ENCODE results near the gene SORCS3. TPM values are rescaled to one million over a fixed set of nuclear protein-coding genes. Genes with fewer than 3 reads are reported as not detected.

SORCS3 gene
- total and polyA plus RNA-seq, 9 of the 15 experiments (the other 6 are each of a cell fraction or from before 2014, with no cell fraction given): not detected

DNA sequence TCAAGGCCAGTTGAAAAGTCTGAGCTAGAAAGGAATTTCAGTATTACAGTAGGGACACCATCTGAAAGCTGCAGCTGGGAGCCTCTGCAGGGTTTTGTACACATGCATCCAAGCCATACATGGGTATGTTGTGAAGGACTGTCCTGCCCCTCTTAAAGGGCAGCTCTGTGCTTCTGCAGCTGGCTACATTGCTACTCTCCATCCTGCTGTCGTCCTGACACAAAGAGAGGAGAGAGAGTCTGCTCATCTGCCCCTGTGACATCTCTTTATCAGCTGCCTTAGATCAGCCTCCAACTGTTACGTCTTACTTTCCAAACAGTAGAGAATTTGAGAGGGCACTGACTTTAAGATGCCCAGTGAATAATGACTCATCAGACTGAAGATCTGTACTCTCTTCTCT is 602.7 kb downstream of the SORCS3 start:
- TF ChIP-seq, protein P1, sequence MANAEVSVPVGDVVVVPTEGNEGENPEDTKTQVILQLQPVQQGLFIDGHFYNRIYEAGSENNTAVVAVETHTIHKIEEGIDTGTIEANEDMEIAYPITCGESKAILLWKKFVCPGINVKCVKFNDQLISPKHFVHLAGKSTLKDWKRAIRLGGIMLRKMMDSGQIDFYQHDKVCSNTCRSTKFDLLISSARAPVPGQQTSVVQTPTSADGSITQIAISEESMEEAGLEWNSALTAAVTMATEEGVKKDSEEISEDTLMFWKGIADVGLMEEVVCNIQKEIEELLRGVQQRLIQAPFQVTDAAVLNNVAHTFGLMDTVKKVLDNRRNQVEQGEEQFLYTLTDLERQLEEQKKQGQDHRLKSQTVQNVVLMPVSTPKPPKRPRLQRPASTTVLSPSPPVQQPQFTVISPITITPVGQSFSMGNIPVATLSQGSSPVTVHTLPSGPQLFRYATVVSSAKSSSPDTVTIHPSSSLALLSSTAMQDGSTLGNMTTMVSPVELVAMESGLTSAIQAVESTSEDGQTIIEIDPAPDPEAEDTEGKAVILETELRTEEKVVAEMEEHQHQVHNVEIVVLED (CRISPR knock-in tag; IDR thresholded peaks at IDR 0.05): no peak
- no peak for TF ChIP-seq POLR2AphosphoS2 (IDR thresholded peaks at IDR 0.05; ENCODE audit: low read length)
- TF ChIP-seq PHF20 (IDR thresholded peaks at IDR 0.05; ENCODE audit: partially characterized antibody): no peak
- TF ChIP-seq KLF16 (IDR thresholded peaks at IDR 0.05): no peak
- no peak for TF ChIP-seq FOXA1 (IDR thresholded peaks at IDR 0.05; ENCODE audit: borderline replicate concordance)
- no peak for TF ChIP-seq HLTF (IDR thresholded peaks at IDR 0.05)
- TF ChIP-seq C11orf30 (IDR thresholded peaks at IDR 0.05; ENCODE audit: low read depth): no peak
- TF ChIP-seq SMAD3 (CRISPR knock-in tag; conservative IDR thresholded peaks at IDR 0.05): no peak
- no peak for TF ChIP-seq FIP1L1 (IDR thresholded peaks at IDR 0.05; ENCODE audit: low read depth, low read length, poor library complexity, severe bottlenecking)
- TF ChIP-seq PTRF (tag; IDR thresholded peaks at IDR 0.05): no peak
- TF ChIP-seq CHD2 (IDR thresholded peaks at IDR 0.05; ENCODE audit: low read depth, low read length): no peak
- no peak for TF ChIP-seq TCF15 (CRISPR knock-in tag; IDR thresholded peaks at IDR 0.05)
- no peak for TF ChIP-seq GTF2F1 (IDR thresholded peaks at IDR 0.05; ENCODE audit: low read depth, low read length)
- no peak for TF ChIP-seq SP2 (IDR thresholded peaks at IDR 0.05; ENCODE audit: extremely low read depth, low read depth, low read length, poor library complexity, severe bottlenecking)
- TF ChIP-seq, protein P2, sequence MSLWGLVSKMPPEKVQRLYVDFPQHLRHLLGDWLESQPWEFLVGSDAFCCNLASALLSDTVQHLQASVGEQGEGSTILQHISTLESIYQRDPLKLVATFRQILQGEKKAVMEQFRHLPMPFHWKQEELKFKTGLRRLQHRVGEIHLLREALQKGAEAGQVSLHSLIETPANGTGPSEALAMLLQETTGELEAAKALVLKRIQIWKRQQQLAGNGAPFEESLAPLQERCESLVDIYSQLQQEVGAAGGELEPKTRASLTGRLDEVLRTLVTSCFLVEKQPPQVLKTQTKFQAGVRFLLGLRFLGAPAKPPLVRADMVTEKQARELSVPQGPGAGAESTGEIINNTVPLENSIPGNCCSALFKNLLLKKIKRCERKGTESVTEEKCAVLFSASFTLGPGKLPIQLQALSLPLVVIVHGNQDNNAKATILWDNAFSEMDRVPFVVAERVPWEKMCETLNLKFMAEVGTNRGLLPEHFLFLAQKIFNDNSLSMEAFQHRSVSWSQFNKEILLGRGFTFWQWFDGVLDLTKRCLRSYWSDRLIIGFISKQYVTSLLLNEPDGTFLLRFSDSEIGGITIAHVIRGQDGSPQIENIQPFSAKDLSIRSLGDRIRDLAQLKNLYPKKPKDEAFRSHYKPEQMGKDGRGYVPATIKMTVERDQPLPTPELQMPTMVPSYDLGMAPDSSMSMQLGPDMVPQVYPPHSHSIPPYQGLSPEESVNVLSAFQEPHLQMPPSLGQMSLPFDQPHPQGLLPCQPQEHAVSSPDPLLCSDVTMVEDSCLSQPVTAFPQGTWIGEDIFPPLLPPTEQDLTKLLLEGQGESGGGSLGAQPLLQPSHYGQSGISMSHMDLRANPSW (CRISPR knock-in tag; IDR thresholded peaks at IDR 0.05): no peak
- TF ChIP-seq CBX1 (IDR thresholded peaks at IDR 0.05; ENCODE audit: low read depth): no peak
- no peak for TF ChIP-seq ELK3 (CRISPR knock-in tag; IDR thresholded peaks at IDR 0.05)
- no peak for TF ChIP-seq HNRNPUL1 (IDR thresholded peaks at IDR 0.05; ENCODE audit: low read length)
- TF ChIP-seq SRSF7 (optimal IDR thresholded peaks at IDR 0.05; ENCODE audit: low read depth, low read length): no peak
- Histone ChIP-seq H3K4me1 (replicated peaks in 1 of 2; ENCODE audit: control insufficient read depth in 2 of 2, insufficient read depth in 2 of 2, low read length in 2 of 2) (no peaks in the 10 kb centered on the region), H3K27me3 (ENCODE audit: control insufficient read depth in 2 of 2, insufficient read depth in 2 of 2, low read length in 2 of 2) (no peaks in the 10 kb centered on the region), H3K9me1 (ENCODE audit: control insufficient read depth, insufficient read depth, low read length) (no peaks in the 10 kb centered on the region), H3K36me3 (ENCODE audit: control insufficient read depth, insufficient read depth, low read length) (no peaks in the 10 kb centered on the region), H3K4me3 (no peak overlapping the region), H3K9me3 (replicated peaks; ENCODE audit: control insufficient read depth, insufficient read depth, low read depth, low read length) (no peaks in the 10 kb centered on the region), H4K20me1 (replicated peaks; ENCODE audit: control insufficient read depth, insufficient read depth, low read length) (no peaks in the 10 kb centered on the region), H3K79me2 (ENCODE audit: control insufficient read depth, insufficient read depth, low read length) (no peaks in the 10 kb centered on the region), H3K27ac (ENCODE audit: extremely low read depth, low read depth, low read length) (no peak overlapping the region), H2AFZ (ENCODE audit: low read depth, low read length) (no peak overlapping the region), H3K4me2 (ENCODE audit: insufficient read depth, low read length) (no peak overlapping the region), H3K9ac (ENCODE audit: insufficient read depth in 1 of 2, low read depth in 2 of 2, low read length in 2 of 2) (no peak overlapping the region)
- DNase-seq (ENCODE audit: extremely low read depth in 1 of 4, low spot score in 3 of 4) (no peak), ATAC-seq (no peak), FAIRE-seq (no peak)
- BruUV-seq (replicated peaks): no TSS peak
- CTCF ChIA-PET (ENCODE audit: low intra/inter-chr PET ratio): no interaction called here
- POLR2A ChIA-PET: no interaction called here
- 0% methylated on average over 2 of the region's 2 CpGs for WGBS (ENCODE audit: insufficient coverage, low coverage, missing lambda C conversion rate)
- in situ Hi-C loops (cut with MboI): no loop called here
- intact Hi-C loops (cut with micrococcal nuclease): no loop called here

Data from K562 (cell line).